COLO668 (cell line): ENCODE measurements around the gene YJEFN3.

Source experiments
- DNase-seq: peaks from one replicate; lab custom pipeline; 2025; ENCODE audit not compliant: unreplicated experiment; lab: John Stamatoyannopoulos, UW

The YJEFN3 gene

DNA sequence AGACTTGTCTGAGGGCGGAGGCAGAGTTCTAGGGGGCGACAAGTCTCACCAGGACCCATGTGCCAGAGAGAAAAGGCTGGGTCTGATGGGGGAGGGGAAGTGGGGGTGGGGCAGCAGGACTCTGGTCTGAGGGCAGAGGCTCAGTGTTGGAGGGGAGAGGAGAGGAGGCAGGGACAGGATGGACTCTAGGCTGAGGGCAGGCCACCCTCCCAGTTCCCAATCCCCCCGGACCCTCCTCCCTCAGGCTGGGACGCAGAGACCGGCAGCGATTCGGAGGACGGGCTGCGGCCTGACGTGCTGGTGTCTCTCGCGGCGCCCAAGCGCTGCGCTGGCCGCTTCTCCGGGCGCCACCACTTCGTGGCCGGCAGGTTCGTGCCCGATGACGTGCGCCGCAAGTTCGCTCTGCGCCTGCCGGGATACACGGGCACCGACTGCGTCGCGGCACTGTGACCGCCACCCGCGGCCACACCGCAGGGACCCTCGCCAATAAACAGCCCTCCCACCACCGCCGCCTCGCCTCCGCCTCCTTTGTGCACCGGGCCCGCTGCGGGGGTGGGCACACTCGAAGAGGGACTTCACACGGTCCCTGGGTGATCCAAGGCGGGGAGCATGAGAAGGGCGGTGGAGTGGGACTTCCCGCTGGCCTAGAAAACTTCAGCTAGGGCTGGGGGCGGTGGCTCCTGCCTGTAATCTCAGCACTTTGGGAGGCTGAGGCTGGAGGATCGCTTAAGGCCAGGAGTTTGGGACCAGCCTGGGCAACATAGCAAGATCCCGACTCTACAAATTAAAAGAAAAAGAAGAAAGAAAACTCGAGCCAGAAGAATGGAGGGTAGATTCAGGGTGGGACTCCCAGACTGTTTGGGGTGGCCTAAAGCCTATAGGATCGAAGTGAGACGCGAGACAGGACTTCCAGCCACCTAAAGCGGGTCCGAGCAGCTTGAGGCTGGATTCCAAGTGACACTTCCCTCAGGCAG is 8.7 kb downstream of the YJEFN3 start:
- DNase-seq = peak; percentile 15

- DNase-seq = peak; percentile 23
Observed at GRCh38 chr19:19538061-19538784, 9.5 kb downstream of the YJEFN3 start, which contains the start of gene CILP2. Gene CILP2, plus strand, starts transcription at chr19:19538265. Its CDS starts 85 bp downstream, at chr19:19538350.

DNA sequence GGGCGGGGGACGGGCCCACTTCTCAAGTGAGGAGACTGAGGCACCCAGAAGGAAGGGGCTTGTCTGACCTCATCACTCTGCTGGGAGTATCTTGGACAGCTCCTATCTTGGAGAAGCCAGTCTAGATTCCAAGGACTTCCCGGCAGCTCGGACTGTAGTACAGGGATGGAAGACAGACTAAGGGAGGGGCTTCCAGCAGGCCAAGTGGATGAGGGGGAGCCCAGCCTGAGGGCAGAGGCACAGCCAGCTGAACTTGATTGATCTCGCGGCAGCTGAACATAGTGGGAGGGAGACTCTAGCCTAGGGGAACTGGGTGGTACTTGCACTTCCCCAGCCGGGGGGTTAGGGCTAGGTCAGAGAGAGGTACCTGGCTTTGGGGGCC is 10.1 kb downstream of the YJEFN3 start:
- no peak for DNase-seq

GRCh38 chr19:19539698-19540063 is 11.0 kb downstream of the YJEFN3 start:
- DNase-seq = no peak

GRCh38 chr19:19540064-19540714 is 11.5 kb downstream of the YJEFN3 start:
- peak; percentile 14 for DNase-seq

DNA sequence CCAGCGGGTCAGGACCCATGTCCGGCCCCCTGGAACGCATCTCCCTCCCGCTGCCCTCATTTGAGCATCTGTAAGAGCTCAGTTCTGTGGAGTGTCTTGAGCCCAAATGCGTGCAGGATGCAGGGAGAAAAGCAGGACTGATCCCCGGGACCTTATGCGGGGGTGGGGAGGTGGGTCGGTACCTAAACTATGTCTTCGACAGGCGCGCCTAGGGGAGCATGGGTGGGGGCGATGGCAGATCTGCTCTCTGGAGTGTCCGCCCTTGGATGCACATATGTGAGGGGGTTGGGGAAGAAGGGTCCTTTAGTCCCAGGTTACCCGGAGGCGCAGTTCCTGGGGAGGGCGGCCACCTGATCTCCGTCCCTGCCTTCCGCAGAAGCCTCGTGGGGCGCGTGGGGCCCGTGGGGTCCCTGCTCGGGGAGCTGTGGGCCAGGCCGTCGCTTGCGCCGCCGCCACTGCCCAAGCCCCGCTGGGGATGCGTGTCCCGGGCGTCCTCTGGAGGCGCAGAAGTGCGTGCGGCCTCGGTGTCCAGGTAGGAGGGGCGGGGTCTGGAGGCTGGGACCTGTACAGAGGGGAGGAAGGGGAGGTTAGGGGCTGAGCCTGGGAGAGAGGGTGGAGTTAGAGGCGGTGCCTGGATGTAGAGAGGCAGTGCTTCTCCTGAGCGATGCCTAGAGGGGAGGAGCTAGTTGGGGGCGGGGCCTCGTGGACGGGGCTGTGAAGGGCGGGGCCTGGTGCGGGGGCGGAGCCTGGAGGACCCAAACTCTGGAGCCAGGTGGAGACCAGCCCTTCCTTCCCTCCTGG is 12.2 kb downstream of the YJEFN3 start:
- DNase-seq = peak; percentile 56

- no peak for DNase-seq
Observed at GRCh38 chr19:19541616-19542015, 12.9 kb downstream of the YJEFN3 start.

DNA sequence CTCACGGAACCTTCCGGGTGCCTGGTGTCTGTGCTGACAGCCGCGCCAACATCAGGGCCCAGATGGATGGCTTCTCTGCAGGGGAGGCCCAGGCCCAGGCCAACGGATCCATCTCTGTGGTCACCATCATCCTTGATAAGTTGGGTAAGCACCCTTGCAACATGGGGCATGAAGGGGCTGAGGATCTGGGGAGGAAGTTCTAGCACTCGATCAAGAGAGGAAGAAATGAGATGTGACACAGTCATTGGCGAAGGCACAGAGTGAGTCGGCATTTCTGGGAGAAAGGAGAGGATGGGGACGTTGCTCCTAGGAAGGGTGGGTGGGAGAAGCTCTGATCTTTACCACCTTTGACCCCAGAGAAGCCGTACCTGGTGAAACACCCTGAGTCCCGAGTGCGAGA is 13.8 kb downstream of the YJEFN3 start:
- no peak for DNase-seq

DNA sequence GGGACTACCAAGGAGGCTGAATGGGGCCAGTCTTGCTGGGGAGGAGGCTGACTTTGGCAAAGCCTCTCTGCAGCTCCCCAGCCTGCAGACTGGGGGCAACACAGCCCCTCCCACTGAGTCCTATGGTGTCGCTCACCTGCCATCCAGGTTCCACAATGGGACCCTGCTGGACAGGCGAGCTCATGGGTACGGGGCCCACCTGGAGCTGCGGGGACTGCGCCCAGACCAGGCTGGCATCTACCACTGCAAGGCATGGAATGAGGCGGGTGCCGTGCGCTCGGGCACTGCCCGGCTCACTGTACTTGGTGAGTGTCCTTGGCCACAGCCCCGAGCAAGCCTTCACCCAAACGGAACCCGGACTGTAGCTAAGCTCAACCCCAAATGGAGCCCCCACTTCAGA is 14.4 kb downstream of the YJEFN3 start:
- no peak for DNase-seq

GRCh38 chr19:19543640-19544039 is 14.9 kb downstream of the YJEFN3 start:
- no peak for DNase-seq

GRCh38 chr19:19544257-19544953 is 15.7 kb downstream of the YJEFN3 start:
- no peak for DNase-seq

- DNase-seq = no peak
Observed at GRCh38 chr19:19544954-19545591, 16.4 kb downstream of the YJEFN3 start.

DNA sequence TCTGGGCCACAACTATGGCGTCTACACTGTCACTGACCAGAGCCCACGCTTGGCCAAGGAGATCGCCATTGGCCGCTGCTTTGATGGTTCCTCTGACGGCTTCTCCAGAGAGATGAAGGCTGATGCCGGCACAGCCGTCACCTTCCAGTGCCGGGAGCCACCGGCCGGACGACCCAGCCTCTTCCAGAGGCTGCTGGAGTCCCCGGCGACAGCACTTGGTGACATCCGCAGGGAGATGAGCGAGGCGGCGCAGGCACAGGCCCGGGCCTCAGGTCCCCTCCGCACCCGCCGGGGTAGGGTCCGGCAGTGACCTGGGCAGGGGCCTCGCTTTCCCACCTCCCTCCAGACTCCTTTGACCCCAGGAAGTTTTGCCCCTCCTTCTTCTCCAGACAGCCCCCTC is 17.0 kb downstream of the YJEFN3 start:
- DNase-seq = no peak

GRCh38 chr19:19546751-19547162 is 18.0 kb downstream of the YJEFN3 start:
- DNase-seq = no peak

GRCh38 chr19:19547674-19548336 is 19.1 kb downstream of the YJEFN3 start:
- DNase-seq = no peak

GRCh38 chr19:19548915-19549759 is 20.4 kb downstream of the YJEFN3 start:
- DNase-seq = no peak

GRCh38 chr19:19549804-19550464 is 21.2 kb downstream of the YJEFN3 start:
- DNase-seq = no peak

- no peak for DNase-seq
Observed at GRCh38 chr19:19550485-19550929, 21.8 kb downstream of the YJEFN3 start.
